Endodermal cell (in vitro differentiated cells): ENCODE measurements around the gene GAS7. TPM values are rescaled to one million over a fixed set of nuclear protein-coding genes. Genes with fewer than 3 reads are reported as not detected.
A peak's percentile ranks its signal among the peaks of the same experiment; 100 is the strongest.

ENCODE experiments used
- DNase-seq: peaks from one replicate; pipeline ENCODE4 v3.0.0-alpha.2; 2017
- H3K27ac ChIP-seq: 2 replicates; pipeline ENCODE4 v1.5.1; 2013; ENCODE audit warnings: mild to moderate bottlenecking, low read depth, low read length, moderate library complexity
- H3K27me3 ChIP-seq: 2 replicates; pipeline ENCODE4 v1.6.1; 2013; ENCODE audit warnings: mild to moderate bottlenecking, low read length, moderate library complexity; ENCODE audit not compliant: insufficient read depth, control insufficient read depth, poor library complexity, severe bottlenecking
- H3K36me3 ChIP-seq: 2 replicates; pipeline ENCODE4 v1.7.0; 2013; ENCODE audit warnings: mild to moderate bottlenecking, low read length, moderate library complexity; ENCODE audit not compliant: control insufficient read depth, insufficient read depth
- H3K4me1 ChIP-seq: one replicate; pipeline ENCODE4 v1.7.0; 2013; ENCODE audit warnings: low read length; ENCODE audit not compliant: control insufficient read depth, insufficient read depth
- H3K4me3 ChIP-seq: 2 replicates; pipeline ENCODE4 v1.5.1; 2013; ENCODE audit warnings: mild to moderate bottlenecking, low read length, moderate library complexity
- H3K9ac ChIP-seq: 2 replicates; pipeline ENCODE4 v1.6.1; 2013; ENCODE audit warnings: mild to moderate bottlenecking, low read length, moderate library complexity; ENCODE audit not compliant: poor library complexity, severe bottlenecking; ENCODE audit errors: extremely low read depth
- H3K9me3 ChIP-seq: 2 replicates; pipeline ENCODE4 v1.6.1; 2013; ENCODE audit warnings: mild to moderate bottlenecking, low read length, moderate library complexity; ENCODE audit not compliant: control insufficient read depth
- H3K27ac Mint-ChIP-seq: 2 replicates; pipeline ENCODE4 v1.8.0; 2020; ENCODE audit warnings: mixed read lengths
- H3K27me3 Mint-ChIP-seq: 2 replicates; pipeline ENCODE4 v1.8.0; 2021; ENCODE audit warnings: mild to moderate bottlenecking, mixed read lengths; ENCODE audit not compliant: insufficient read depth
- H3K36me3 Mint-ChIP-seq: 2 replicates; pipeline ENCODE4 v1.8.0; 2020; ENCODE audit warnings: low read depth, mixed read lengths
- H3K4me1 Mint-ChIP-seq: 2 replicates; pipeline ENCODE4 v1.8.0; 2020; ENCODE audit warnings: mixed read lengths
- H3K4me3 Mint-ChIP-seq: 2 replicates; pipeline ENCODE4 v1.8.0; 2020; ENCODE audit warnings: mild to moderate bottlenecking, moderate library complexity, mixed read lengths
- H3K9me3 Mint-ChIP-seq: 2 replicates; pipeline ENCODE4 v1.8.0; 2020; ENCODE audit warnings: mild to moderate bottlenecking, mixed read lengths
- CTCF ChIP-seq: fragments of 200-600 bp; sonication (generic); conservative IDR thresholded peaks from 2 replicates; pipeline ENCODE4 v1.5.0; 2021; ENCODE audit warnings: antibody characterized with exemption, mild to moderate bottlenecking
- WGBS, 2 experiments: methylation state at CpG; one replicate each; pipeline versions ENCODE4 v1.1.5 to v1.1.7; 2013; ENCODE audit warnings: missing lambda C conversion rate in 2 of 2, mixed read lengths in 1 of 2; ENCODE audit not compliant: insufficient coverage in 1 of 2, insufficient read length in 1 of 2; 5-methylcytosine and 5-hydroxymethylcytosine counted together
- total RNA-seq, 2 donors: library from RNA; stranded (reverse); fragmentation: NEBNext Ultra II Directional in 1 of 2; extraction: Animal tissue kit (Norgen Biotek cat#: 25700) in 1 of 2; gene quantifications; 2 replicates in 1 of 2; 3 replicates in 1 of 2; pipeline ENCODE4 v1.2.1, GENCODE V29; 2021

Gene GAS7
- total RNA-seq, 2 donors from 2014 or later, result 8.6 to 14.7 TPM

GRCh38 chr17:10210151-10210574, 11.8 kb upstream of the GAS7 start:
- DNase-seq, result peak; percentile 82
- WGBS, 2 experiments, result 64 to 71% methylated on average over 6 of the region's 6 CpGs
- H3K4me1 Mint-ChIP-seq, result peaks cover 17% of the 10 kb centered on the region
- H3K36me3 ChIP-seq, result no peaks in the 10 kb centered on the region
- peaks cover 10% of the 10 kb centered on the region for H3K9me3 ChIP-seq
- H3K4me3 Mint-ChIP-seq, result no peak overlapping the region
- TF ChIP-seq CTCF, result no peak
- H3K27ac ChIP-seq, result no peak overlapping the region
- H3K4me3 ChIP-seq, result no peak overlapping the region
- no peaks in the 10 kb centered on the region for H3K27me3 Mint-ChIP-seq
- H3K27ac Mint-ChIP-seq, result peak overlapping the region; percentile 80
- H3K27me3 ChIP-seq, result no peaks in the 10 kb centered on the region
- no peak overlapping the region for H3K9ac ChIP-seq
- no peaks in the 10 kb centered on the region for H3K36me3 Mint-ChIP-seq
- H3K4me1 ChIP-seq, result no peaks in the 10 kb centered on the region
- H3K9me3 Mint-ChIP-seq, result peaks cover 9% of the 10 kb centered on the region

GRCh38 chr17:10208604-10209193, 10.3 kb upstream of the GAS7 start:
- Histone ChIP-seq H3K4me1 (no peaks in the 10 kb centered on the region), H3K36me3 (no peaks in the 10 kb centered on the region), H3K27me3 (no peaks in the 10 kb centered on the region), H3K9me3 (peaks cover 24% of the 10 kb centered on the region), H3K9ac (no peak overlapping the region), H3K27ac (no peak overlapping the region), H3K4me3 (no peak overlapping the region)
- H3K4me1 Mint-ChIP-seq, result peaks cover 17% of the 10 kb centered on the region
- WGBS, 2 experiments, result 68 to 69% methylated on average over 5 to 6 of the region's 7 CpGs
- H3K4me3 Mint-ChIP-seq, result no peak overlapping the region
- peaks cover 2% of the 10 kb centered on the region for H3K27me3 Mint-ChIP-seq
- H3K36me3 Mint-ChIP-seq, result no peaks in the 10 kb centered on the region
- TF ChIP-seq CTCF, result no peak
- no peak overlapping the region for H3K27ac Mint-ChIP-seq
- H3K9me3 Mint-ChIP-seq, result peaks cover 23% of the 10 kb centered on the region
- peak; percentile 47 for DNase-seq

GRCh38 chr17:10207153-10207552, 8.7 kb upstream of the GAS7 start:
- H3K4me3 ChIP-seq, result no peak overlapping the region
- Mint-ChIP-seq H3K9me3 (peaks cover 25% of the 10 kb centered on the region), H3K27me3 (peaks cover 2% of the 10 kb centered on the region), H3K4me3 (no peak overlapping the region), H3K4me1 (peaks cover 17% of the 10 kb centered on the region), H3K36me3 (no peaks in the 10 kb centered on the region), H3K27ac (no peak overlapping the region)
- TF ChIP-seq CTCF, result no peak
- H3K9me3 ChIP-seq, result peaks cover 26% of the 10 kb centered on the region
- no peaks in the 10 kb centered on the region for H3K27me3 ChIP-seq
- H3K4me1 ChIP-seq, result no peaks in the 10 kb centered on the region
- no peaks in the 10 kb centered on the region for H3K36me3 ChIP-seq
- 83 to 84% methylated on average over 4 of the region's 4 CpGs for WGBS, 2 experiments
- no peak for DNase-seq
- no peak overlapping the region for H3K27ac ChIP-seq
- no peak overlapping the region for H3K9ac ChIP-seq
